ENCODE data around the gene RPS16. TPM values are rescaled to one million over a fixed set of nuclear protein-coding genes. Genes with fewer than 3 reads are reported as not detected.

The RPS16 gene
- total and polyA plus RNA-seq, 2 of the 13 experiments (the other 11 are each of a cell fraction or from before 2014, with no cell fraction given): 488 to 2,583 TPM

GRCh38 chr19:39397360-39398296, 38.1 kb downstream of the RPS16 start (continued):
- TF ChIP-seq AHDC1 (CRISPR knock-in tag; IDR thresholded peaks at IDR 0.05; ENCODE audit: borderline replicate concordance): no peak
- peak; percentile 63; the same call in 1 of the 2 replicates for TF ChIP-seq DMAP1 (CRISPR knock-in tag; IDR thresholded peaks at IDR 0.05)
- no peak for TF ChIP-seq SMARCE1 (IDR thresholded peaks at IDR 0.05; ENCODE audit: borderline replicate concordance)
- TF ChIP-seq SALL1 (CRISPR knock-in tag; IDR thresholded peaks at IDR 0.05): peak; percentile 93
- no peak; the same call in none of the 2 replicates for TF ChIP-seq ATF7-NPFF (CRISPR knock-in tag; IDR thresholded peaks at IDR 0.05; ENCODE audit: low read depth)
- TF ChIP-seq RAD21 (CRISPR knock-in tag; IDR thresholded peaks at IDR 0.05): peak; percentile 100
- 0 out of 2 replicates have a peak, but pooled peaks have one; percentile 69 for TF ChIP-seq SMAD3 (CRISPR knock-in tag; IDR thresholded peaks at IDR 0.05)
- TF ChIP-seq REPIN1 (CRISPR knock-in tag; IDR thresholded peaks at IDR 0.05; ENCODE audit: borderline replicate concordance, low read depth): peak; percentile 88; the same call in 1 of the 2 replicates
- peak; percentile 9; the same call in 1 of the 2 replicates for TF ChIP-seq NR2F2 (IDR thresholded peaks at IDR 0.05; ENCODE audit: borderline replicate concordance, low read depth)
- TF ChIP-seq ZNF891 (CRISPR knock-in tag; IDR thresholded peaks at IDR 0.05): no peak
- TF ChIP-seq NFE2 (CRISPR knock-in tag; IDR thresholded peaks at IDR 0.05): no peak
- no peak for TF ChIP-seq CREBL2 (CRISPR knock-in tag; IDR thresholded peaks at IDR 0.05; ENCODE audit: borderline replicate concordance)
- peak; percentile 85 for TF ChIP-seq RBM39 (IDR thresholded peaks at IDR 0.05; ENCODE audit: low read depth, low read length, poor library complexity, severe bottlenecking)
- peak; percentile 36 for TF ChIP-seq ZFP36 (IDR thresholded peaks at IDR 0.05; ENCODE audit: borderline replicate concordance, low read depth, low read length, partially characterized antibody)
- peak; percentile 57; the same call in 1 of the 2 replicates for TF ChIP-seq MIER2 (CRISPR knock-in tag; IDR thresholded peaks at IDR 0.05)
- TF ChIP-seq SALL2 (CRISPR knock-in tag; IDR thresholded peaks at IDR 0.05): peak; percentile 49; the same call in 1 of the 2 replicates
- no peak for TF ChIP-seq MTF2 (CRISPR knock-in tag; IDR thresholded peaks at IDR 0.05; ENCODE audit: borderline replicate concordance)
- no peak for TF ChIP-seq ZNF503 (CRISPR knock-in tag; IDR thresholded peaks at IDR 0.05)
- TF ChIP-seq YY1 (IDR thresholded peaks at IDR 0.05; ENCODE audit: insufficient read depth, insufficient replicate concordance, low read depth, low read length): peak; percentile 75
- TF ChIP-seq ZNF24 (IDR thresholded peaks at IDR 0.05): peak; percentile 59; the same call in 1 of the 2 replicates
- TF ChIP-seq FOSL2 (CRISPR knock-in tag; IDR thresholded peaks at IDR 0.05): peak; percentile 83
- peak; percentile 71; the same call in 1 of the 2 replicates for TF ChIP-seq ZFX (CRISPR knock-in tag; IDR thresholded peaks at IDR 0.05; ENCODE audit: low read depth)

Measured in HepG2 (cell line).